GM19035 (cell line): ENCODE measurements around the gene LYRM2.

ENCODE experiments used
- ATAC-seq: cut with Tn5 transposase; IDR thresholded peaks from one replicate; pipeline ENCODE4 v1.9.1; 2021; ENCODE audit not compliant: unreplicated experiment

The LYRM2 gene, protein sequence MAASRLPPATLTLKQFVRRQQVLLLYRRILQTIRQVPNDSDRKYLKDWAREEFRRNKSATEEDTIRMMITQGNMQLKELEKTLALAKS

DNA sequence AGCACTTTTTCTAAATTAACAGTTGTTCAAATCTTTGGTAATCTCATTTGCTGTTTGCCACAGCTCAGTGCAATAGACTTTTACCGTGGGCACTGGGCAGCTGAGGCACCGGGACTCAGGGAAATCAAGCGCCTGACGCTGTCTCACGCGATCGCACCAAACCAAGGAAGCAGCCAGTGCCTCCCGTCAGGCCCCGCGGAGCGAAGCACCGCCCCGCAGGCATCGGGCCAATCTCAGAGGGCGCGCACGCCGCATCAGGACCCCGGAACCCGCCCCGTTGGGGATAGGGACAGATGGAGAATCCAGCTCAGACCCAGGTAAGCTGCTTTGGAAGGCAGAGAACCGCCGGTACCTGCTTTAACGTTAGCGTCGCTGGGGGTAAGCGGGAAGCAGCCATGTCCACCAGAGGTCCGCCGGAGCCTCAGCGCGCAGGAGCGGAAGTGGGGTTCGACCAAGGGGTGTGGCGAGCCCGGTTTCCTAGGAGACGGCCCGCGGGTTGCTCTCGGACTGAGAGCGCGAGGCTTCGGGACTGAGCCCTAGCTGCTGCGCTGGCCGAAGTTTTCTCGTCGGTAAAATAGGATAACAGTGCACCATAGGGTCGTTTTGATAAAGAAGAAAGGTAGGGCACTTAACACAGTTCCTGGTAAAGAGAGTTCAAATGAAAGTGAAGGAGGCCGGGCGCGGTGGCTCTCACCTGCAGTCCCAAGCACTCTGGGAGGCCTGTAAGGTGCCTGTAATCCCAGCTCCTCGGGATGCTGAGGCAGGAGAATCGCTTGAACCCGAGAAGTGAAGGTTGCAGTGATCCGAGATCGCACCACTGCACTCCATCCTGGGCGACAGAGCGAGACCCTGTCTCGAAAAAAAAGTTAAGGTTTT lies at the start of gene LYRM2:
Gene LYRM2 (minus strand): TSS at position 428 of the 876 bp plus-strand sequence. CDS start 31 bp downstream, at position 397.
- peak; percentile 98 for ATAC-seq

DNA sequence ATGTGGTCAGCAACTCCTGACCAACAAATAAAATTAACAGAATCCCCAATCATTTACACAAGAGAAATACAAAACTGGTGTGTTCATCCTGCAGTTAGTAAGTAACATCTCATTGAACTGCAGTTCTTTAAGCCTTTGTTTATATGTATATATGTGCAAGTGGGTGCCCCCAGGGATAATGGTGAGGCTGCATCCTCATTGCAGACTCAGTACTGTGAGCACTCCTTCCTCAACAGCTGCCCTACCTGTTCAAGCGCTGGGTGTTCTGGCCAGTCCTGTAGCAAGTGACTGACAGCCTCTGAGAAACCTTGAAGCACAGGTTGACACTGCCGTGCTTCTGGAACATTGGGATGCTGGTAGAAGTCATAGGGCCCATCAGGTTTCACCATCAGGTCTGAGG lies 49.8 kb upstream of the LYRM2 start:
- ATAC-seq = no peak

DNA sequence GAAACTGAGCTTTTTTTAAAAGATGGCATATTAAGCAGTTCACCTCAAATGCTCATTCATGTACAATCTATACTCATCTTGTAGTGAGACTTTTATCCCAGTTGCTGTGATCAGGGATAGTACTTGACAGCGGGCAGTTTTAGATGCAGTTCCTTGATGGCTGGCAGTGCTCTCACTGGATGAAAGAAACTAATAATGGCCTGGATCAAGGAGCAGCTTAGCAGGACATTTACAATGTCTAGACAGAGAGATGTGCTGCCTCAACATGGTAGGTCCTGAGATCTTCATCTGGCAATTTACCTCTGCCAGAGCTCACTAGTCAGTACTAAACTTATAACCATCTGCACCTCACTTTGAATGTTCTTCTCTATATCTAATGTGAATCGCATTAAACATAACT lies 46.8 kb upstream of the LYRM2 start:
- no peak for ATAC-seq

DNA sequence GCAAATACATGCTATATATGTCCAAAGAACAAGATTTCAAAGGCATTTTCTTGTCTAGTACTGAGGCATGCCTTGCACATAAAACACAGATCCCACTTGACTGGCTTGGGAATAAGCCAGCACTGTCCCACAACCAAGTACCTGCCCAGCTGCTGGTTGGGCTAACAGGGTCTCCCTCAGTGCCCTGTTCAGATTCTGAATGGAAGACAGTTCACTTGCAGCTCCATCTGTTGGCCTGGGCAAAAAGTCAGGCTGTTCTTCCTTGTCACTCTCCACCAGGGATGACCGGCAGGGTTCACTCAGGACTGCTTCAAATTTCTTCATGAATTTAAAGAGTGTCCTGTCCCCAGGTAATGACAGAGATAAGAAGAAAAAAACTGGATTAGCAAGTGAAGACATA lies 44.4 kb upstream of the LYRM2 start:
- no peak for ATAC-seq

DNA sequence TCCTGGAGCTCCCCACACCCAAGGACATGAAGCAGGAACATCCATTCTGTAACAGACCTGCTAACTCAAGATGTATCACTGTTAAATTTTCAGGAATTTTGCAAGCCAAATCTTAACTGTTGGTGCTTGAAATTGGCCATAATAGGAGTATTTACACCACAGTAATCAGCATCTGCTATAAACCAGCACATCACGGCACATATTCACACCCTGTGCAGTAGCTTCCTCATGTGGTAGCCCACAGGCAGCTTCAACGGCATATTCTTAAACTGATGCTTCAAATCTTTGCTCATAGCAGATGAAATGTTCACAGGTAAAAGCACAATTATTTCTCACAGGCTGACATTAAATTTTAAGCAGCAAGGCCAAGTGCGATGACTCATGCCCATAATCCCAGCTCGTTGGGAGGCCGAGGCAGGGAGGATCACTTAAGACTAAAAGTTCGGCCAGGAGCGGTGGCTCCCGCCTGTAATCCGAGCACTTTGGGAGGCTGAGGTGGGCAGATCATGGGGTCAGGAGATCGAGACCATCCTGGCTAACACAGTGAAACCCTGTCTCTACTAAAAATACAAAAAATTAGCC lies 43.5 kb upstream of the LYRM2 start:
- no peak for ATAC-seq

DNA sequence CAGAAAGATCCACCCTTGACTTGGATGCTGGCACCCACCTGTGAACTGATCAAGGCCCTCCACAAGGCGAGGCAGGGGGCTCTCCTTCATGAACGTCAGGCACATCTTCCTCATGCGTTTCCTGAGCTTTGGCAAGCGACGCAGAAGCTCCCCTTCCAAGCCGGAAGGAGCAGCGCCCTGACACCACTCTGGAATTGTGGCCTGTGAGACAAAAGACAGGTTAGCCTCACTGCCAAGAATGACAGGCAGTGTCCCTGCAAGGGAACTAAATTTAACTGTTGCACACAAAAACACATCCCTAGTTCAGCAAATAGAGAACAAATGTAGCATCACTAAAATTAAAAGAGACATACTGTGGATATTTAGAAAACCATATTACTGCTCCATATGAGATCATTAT lies 42.0 kb upstream of the LYRM2 start:
- no peak for ATAC-seq

DNA sequence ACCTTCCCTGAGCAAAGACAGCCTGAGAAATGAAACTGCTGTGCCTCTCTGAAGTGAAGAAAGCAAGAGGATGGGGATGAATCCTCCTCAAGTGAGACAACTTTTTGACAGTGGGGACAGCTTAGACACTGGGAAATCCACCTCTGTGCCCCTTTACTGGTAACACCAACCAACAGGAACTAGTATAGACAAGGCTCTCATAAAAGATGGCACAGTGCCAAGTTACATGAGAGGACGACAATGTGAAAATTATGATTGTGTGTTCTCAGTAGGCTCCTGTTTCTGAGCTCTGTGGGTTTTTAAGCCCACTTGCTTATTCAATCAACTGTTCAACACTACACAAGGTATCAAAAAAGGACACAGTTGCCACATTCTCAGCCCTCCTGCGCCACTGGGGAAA lies 41.6 kb upstream of the LYRM2 start:
- ATAC-seq = no peak

DNA sequence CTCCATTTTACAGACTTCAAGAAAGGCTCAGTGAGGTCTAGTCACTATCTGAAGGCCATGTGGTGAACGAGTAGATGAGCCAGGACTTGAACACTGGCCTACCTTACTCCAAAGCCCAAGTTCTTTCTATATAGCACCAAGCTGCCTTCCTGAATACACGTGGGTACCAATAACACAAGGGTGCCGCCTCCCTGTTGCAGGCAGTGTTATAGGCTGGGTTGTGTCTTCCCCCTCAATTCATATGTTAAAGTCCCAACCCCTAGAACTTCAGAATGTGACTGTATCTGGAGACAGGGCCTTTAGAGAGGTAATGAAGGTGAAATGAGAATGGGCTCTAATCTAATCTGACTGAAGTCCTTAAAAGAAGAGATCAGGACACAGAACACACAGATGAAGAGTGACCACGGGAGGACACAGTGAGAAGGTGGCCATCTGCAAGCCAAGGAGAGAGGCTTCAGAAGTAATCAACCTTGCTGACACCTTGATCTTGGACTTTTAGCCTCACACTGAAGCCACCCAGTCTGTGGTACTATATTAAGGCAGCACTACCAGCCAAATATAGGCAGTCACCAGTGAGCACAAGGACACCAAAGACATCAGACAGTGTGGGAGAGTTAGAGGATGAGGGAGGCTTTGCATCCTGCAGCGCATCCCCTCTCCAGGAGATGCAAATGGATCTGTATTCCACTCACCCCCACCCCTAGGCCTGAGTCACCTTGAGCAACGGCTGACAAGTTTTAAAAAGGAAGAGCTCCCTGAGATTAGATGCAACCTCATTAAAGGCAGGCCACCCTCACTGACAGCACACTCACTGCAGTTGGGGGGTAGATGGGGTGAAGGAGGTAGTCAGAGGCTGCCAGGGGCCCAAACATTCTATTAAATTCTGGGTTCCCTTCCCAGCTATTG lies 40.9 kb upstream of the LYRM2 start:
- ATAC-seq = no peak

DNA sequence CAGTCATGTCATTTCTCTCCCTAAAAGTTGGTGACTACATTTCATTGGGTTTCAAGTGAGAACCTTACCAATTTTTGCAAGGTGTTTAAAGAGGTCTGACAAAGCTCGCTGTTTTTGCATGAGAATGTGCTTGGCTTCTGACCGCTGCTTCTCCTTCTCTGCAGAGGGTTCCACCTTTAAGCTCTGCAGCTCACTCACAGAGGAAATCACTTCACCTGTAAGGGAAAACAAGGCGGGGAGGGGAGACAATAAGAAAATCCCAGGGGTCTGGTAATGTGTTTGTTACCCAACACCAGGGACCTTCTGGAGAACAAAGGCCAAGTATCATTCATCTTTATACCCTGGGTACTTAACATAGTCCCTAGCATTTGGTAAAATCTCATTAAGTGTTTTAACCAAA lies 40.0 kb upstream of the LYRM2 start:
- ATAC-seq = no peak

DNA sequence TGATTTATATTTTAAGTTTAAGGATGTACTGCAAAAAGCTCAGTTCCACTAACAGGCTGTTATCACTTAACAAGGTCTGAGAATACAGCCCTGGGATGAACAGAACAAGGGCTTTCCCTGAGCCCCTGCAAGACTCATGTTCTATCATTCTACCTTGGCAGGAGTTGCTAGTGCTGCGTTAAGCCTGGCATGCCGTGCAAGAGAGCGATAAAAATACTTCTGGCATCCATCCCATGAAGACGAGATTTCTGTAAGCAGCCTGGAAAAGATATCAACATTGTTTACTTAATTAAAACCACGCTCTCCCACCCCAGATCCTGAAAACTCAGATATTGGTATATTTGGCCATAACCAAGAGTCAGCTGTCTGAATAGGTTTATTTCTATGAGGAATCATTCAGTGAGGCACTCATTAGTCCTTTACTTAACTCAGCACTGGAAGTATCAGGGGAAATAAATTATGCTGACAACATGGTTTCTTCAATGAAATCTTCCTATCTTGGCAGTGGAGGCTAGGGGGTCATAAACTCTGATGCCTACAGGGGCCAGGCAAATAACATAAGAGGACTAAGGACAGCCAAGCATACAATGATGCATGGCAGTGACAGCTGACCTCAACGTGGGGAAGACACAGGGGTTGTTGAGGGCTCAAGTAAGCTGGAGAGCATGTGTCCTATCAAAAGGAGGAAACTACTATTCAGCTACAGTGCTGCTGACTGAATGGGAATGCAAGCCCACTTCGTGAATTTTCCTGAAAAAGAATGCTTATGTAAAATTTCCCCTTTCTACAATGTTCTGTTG lies 37.6 kb upstream of the LYRM2 start:
- no peak for ATAC-seq

DNA sequence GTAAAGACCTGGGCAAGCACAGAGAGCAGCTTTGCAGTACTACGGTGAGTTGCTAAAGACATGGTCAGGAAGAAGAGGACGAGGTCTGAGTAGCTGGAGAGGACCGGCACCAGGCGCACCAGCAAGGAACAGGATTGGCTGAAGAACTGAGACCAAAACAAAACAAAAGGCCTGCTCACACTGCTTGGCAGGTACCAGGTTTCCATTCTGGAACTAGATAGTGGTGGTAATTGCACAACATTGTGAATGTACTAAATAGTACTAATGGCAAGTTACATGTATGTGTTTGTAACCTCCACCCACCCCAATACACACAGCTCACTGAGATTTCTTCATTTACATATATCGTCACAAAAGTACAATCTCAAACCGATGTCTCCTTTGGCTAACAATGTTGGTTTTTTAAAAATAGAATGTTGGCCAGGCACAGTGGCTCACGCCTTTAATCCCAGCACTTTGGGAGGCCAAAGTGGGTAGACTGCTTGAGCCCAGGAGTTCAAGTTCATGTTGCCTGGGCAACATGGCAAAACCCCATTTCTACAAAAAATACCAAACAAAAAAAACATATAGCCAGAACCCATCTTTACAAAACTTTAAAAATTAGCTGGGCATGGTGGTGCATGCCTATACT lies 32.5 kb upstream of the LYRM2 start:
- no peak for ATAC-seq

DNA sequence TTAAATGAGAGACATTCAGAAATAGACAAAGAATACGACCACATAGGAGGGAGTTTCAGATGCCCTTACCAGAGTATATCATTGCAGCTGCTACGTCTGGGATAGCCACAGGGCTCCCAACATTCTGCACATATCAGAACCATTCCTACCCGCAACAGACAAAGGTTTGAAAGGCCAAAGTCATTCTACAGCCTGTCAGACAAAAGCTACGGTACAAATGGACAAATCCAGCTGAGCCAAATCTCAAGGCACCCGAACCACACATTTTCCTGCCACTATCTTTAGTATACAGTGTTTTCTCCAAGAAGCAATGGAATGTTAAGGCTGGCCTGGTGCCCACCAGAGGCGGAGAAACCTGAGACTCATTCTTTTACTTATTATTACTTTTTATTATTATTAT lies 30.5 kb upstream of the LYRM2 start:
- ATAC-seq = no peak

DNA sequence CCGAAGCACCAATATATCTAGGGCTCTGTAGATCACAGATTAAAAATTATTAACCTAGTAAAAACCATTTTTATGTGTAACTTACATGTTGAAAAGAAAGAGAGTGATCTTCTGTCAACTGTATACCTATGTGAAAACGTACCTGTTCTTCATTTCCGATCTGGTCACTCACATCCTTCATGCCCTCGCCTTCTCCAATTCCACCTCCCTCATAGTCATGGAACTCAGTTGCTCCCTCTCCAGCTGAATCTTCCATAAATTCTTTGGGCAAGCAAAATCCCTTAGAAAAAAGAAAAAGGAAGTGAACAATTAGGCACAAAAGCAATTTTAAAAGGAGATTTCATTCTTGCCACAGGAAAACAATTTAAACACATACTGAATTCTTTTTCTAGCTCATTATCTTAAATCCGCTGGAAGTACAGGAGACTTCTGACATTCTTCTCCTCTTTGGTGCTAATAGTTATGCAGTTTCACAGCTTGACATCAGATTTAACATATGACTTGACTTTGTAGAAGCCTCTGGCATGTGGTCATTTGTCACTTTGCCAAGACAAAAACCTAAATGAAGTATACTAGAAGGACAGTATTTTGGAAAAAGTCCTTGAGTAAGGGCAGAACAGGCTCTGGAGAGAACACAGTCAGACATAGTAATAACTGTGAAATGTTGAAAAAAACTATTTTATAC lies 29.5 kb upstream of the LYRM2 start:
- no peak for ATAC-seq

DNA sequence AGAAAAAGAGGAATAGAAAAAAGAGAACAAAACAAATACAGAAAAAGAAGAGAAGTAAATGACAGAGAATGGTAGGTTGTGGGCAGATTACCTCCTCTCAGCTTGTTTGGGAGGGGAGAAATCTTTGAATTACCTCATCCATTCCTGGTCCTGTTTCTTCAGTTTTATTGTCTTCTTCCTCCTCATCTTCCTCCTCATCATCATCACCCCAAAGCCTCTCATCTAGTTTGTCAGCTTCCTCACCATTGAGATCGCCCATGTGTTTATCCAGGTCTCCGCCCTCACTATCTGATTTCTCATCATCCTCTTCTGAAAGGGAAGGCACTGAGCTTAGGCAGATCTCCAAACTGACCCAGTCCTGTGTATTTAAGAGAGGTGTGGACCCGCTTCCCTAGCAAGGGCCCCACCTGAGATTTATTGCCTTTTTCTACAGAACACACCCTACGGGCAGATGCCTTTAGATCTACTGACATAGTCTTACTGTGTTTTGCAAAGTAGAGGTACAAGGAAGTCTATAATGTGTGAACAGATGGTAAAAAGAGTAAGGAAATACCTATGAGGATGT lies 24.2 kb upstream of the LYRM2 start:
- ATAC-seq = no peak

DNA sequence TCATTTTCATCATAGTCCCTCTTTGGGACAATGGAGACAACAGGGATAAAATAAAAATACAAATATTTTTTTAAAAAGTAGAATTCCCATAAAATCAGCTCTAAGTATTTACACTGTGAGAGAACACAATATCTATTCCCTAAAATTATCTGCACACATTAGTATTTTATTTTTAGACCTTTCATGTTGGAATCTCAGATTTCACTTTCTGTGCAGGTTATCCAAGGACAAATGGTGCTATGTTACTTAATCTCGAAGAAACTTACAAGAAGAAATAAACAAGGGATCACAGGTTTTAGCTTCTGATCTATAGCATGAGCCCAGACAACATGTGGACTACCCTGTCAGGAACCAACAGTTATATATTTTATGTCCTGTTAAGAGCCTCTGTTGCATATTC lies 23.0 kb upstream of the LYRM2 start:
- ATAC-seq = no peak

DNA sequence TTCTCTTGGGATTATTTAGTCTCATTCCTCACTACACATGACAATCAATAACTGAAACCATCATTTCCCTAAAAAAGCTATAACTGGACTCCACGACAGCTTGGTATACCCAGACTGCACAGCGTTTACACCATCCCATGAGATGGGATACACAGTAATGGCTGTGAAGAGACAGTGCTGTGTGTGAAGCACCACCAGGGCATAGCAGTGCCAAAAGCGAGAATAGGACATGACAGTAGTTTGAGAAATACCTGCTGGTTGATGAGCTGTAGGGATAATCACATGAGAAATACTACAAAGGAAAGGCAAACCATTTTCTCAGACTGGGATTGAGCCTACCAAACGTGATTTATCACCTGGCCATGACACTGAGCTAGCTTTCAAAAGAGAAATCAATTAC lies 22.4 kb upstream of the LYRM2 start:
- ATAC-seq = no peak

DNA sequence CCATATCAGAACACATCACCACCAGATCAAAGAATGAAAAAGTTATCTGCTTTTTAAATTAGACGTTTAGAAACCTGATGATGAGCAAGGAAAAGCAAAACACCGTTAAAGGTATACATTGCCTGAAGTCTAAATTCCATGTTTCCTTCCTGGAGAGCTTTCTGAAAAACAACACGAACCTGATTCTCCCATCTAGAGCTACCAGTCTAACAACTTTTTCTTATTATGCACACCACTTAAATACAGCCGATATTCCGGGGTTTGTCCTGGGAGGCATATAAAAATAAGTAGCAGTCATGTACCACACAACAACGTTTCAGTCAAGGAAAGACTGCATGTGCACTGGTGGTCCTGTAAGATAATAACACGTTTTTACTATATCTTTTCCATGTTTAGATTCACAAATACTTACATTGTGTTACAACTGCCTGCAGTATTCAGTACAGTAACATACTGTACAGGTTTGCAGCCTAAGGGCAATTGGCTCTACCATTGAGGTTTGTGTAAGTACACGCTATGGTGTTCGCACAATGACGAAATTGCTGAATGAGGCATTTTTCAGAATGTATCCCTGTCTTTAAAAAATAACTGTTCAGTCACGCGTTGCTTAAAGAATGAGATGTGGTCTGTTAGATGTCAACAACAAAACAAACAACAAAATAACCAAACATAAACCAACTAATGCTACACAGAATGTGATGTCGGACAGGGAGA lies 19.1 kb upstream of the LYRM2 start:
- no peak for ATAC-seq

DNA sequence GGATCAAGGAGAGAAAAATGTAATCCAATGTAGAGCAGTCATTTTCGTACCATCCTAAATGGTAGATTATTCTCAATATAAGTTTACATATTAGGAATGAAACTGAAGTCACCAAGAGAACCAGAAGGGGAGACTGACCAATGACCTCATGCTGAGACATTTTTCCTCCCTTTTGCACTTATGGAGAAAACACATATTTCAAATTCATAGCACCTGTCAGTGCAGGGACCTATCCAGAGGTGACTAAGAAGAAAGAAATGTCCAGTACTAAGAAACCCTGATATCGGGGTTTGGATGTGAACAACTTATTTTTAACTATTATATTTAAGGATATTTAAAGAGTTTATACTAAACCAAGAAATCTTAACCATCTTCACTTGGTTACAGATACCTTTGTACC lies 16.6 kb upstream of the LYRM2 start:
- no peak for ATAC-seq

DNA sequence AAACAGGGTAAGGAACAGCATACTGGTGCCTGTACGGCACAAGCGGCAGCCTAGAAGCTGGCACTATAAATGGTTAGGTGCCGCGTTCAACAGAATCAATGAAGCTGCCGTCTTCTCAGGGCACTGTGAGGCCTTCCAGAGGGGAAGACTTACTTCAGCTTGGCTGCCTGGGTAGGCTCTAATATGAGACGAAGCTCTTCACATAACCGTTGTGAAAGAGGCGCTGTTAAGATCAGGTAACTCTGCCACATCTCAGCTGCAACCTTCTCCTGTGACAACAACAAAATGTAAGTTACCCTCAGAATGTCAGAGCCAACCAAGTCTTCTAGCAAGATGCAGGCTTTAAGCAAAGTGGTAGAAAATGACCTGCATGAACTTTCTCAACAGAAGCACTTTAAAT lies 12.0 kb upstream of the LYRM2 start:
- ATAC-seq = no peak
